ENCODE results near the gene PLPP2. TPM values are rescaled to one million over a fixed set of nuclear protein-coding genes. Genes with fewer than 3 reads are reported as not detected.

PLPP2 gene
- total RNA-seq (2021): 143 and 146 TPM in 2 replicates
- percentile 86 among the genes with signal in this experiment for Bru-seq, nascent RNA
- BruChase-seq, experiment 1, labeled RNA remaining after a 2-hour chase: percentile 87 among the genes with signal in this experiment
- percentile 94 among the genes with signal in this experiment for BruChase-seq, experiment 2, labeled RNA remaining after a 6-hour chase
- long read RNA-seq, full-length matches to known transcripts: 221 of 243 reads
- long read RNA-seq, partial matches to known transcripts: 18 of 243 reads
- long read RNA-seq, other reads (novel, unspliced or antisense): 4 of 243 reads

DNA sequence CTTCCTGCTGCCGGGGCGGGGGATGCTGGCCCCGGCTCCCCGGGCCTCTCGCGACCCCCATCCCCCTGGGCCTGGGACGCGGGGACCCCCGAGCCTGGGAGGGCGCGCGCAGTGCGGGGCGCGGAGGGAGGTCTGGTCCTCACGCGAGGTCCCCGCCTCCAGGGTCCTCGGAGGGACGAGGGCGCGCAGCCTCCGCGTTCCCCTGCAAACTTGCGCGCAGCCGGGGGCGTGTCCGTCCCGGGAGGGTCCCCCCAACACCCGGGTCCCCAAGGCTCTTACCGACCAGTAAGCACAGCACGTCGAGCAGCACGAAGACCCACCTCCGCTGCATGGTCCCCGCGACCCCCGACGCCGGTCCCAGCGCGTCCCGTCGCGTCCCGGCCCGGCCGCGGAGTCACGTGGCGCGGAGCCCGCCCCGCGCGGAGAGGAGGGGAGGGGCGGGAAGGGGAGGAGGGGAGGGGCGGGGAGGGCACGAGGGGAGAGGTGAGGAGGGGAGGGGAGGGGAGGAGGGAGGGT, at the start of gene PLPP2:
Gene PLPP2, minus strand, starts transcription at position 398 of the 516 bp plus-strand sequence. Its CDS starts 67 bp downstream, at position 331.
- intact Hi-C loops (cut with micrococcal nuclease; ENCODE audit: unreplicated experiment): loop anchor here (2.0 kb wide), 2 partner anchors 198 to 216 kb away; partner anchors contain the start of gene TPGS1
- Histone ChIP-seq H3K4me1 (replicated peaks; ENCODE audit: insufficient read depth) (peaks cover 13% of the 10 kb centered on the region), H2AFZ (peak within 1 kb of the TSS; percentile 80), H3K27me3 (ENCODE audit: insufficient read depth, low read depth) (no peaks in the 10 kb centered on the region), H3K4me2 (peak within 1 kb of the TSS; percentile 80), H3K9me3 (ENCODE audit: insufficient read depth, low read depth) (no peaks in the 10 kb centered on the region), H4K20me1 (ENCODE audit: insufficient read depth) (peaks cover 26% of the 10 kb centered on the region; the same call in 1 of the 2 replicates), H3K4me3 (peak within 1 kb of the TSS; percentile 69), H3K79me2 (ENCODE audit: low read depth) (peaks cover 32% of the 10 kb centered on the region), H3F3A (ENCODE audit: insufficient read depth, low read depth) (peaks cover 47% of the 10 kb centered on the region), H3K27ac (peak within 1 kb of the TSS; percentile 88), H3K36me3 (ENCODE audit: low read depth) (peaks cover 5% of the 10 kb centered on the region; the same call in 1 of the 2 replicates), H3K9me2 (ENCODE audit: insufficient read depth) (no peaks in the 10 kb centered on the region)
- peak in 1 of 2 experiments; percentile 54 for DNase-seq
- TF ChIP-seq CTCF (conservative IDR thresholded peaks at IDR 0.05): no peak
- no peak for TF ChIP-seq EZH2 (IDR thresholded peaks at IDR 0.05; ENCODE audit: low read depth)
- POLR2A ChIA-PET (ENCODE audit: unreplicated experiment): no interaction called here
- CTCF ChIA-PET: no interaction called here
- no TSS peak for BruUV-seq (replicated peaks)

DNA sequence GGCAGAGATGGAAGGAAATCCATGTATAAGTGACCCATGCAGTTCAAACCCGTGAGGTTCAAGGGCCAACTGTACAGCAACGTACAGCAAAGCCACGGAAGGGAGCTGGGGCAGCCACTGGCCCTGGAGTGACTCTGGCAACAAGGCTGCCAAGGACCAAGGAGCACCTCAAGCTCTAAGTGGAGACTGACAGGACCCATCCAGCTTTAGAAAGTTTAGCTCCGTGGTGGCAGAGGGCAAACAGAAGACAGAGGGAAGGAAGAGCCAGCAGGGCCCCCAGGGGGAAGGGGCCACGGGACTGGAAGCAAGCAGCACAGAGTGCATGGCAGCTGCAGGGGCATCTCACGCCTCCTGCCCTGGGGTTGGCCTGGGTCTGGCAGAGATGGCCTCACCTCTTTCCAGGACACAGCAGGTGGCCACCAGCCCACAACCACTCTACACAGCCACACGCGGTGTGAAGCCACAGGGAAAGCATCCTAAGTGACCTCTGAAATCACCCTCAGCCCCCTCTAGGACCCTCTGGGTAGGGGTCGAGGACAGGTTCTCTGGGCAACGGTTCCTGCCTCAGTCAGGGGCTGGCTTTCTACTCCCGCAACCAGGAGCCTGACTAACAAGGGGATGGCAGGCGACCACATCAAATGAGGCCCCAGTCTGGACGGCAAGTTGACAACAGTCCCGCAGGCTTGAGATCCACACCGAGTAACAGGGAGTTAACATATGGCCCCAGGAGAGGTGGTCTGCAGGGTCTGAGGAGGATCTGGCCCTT, 49.6 kb upstream of the PLPP2 start:
- no peak overlapping the region for H3K27ac ChIP-seq
- ChIA-PET POLR2A (ENCODE audit: unreplicated experiment) (no interaction called here), CTCF (no interaction called here)
- no TSS peak for BruUV-seq (replicated peaks)
- no peak overlapping the region for H3K4me3 ChIP-seq
- no peaks in the 10 kb centered on the region for H3K9me2 ChIP-seq (ENCODE audit: insufficient read depth)
- H3K4me1 ChIP-seq (replicated peaks; ENCODE audit: insufficient read depth): peaks cover 22% of the 10 kb centered on the region
- H3K79me2 ChIP-seq (ENCODE audit: low read depth): peaks cover 71% of the 10 kb centered on the region
- peaks cover 49% of the 10 kb centered on the region for H4K20me1 ChIP-seq (ENCODE audit: insufficient read depth)
- no peaks in the 10 kb centered on the region for H3K9me3 ChIP-seq (ENCODE audit: insufficient read depth, low read depth)
- H3K36me3 ChIP-seq (ENCODE audit: low read depth): peaks cover 13% of the 10 kb centered on the region; the same call in 1 of the 2 replicates
- no peak overlapping the region for H3K4me2 ChIP-seq
- H2AFZ ChIP-seq: no peak overlapping the region
- no peaks in the 10 kb centered on the region for H3F3A ChIP-seq (ENCODE audit: insufficient read depth, low read depth)
- intact Hi-C loops (cut with micrococcal nuclease; ENCODE audit: unreplicated experiment): no loop called here
- no peak for DNase-seq
- H3K27me3 ChIP-seq (ENCODE audit: insufficient read depth, low read depth): no peaks in the 10 kb centered on the region
- TF ChIP-seq CTCF (conservative IDR thresholded peaks at IDR 0.05) (no peak), EZH2 (IDR thresholded peaks at IDR 0.05; ENCODE audit: low read depth) (no peak)

- no peak overlapping the region for H2AFZ ChIP-seq
- H4K20me1 ChIP-seq (ENCODE audit: insufficient read depth): peaks cover 51% of the 10 kb centered on the region
- H3K9me2 ChIP-seq (ENCODE audit: insufficient read depth): no peaks in the 10 kb centered on the region
- peaks cover 22% of the 10 kb centered on the region for H3K4me1 ChIP-seq (replicated peaks; ENCODE audit: insufficient read depth)
- no peaks in the 10 kb centered on the region for H3K9me3 ChIP-seq (ENCODE audit: insufficient read depth, low read depth)
- no peak overlapping the region for H3K4me2 ChIP-seq
- CTCF ChIA-PET: no interaction called here
- H3K27me3 ChIP-seq (ENCODE audit: insufficient read depth, low read depth): no peaks in the 10 kb centered on the region
- TF ChIP-seq EZH2 (IDR thresholded peaks at IDR 0.05; ENCODE audit: low read depth): no peak
- no peak for TF ChIP-seq CTCF (conservative IDR thresholded peaks at IDR 0.05)
- peaks cover 71% of the 10 kb centered on the region for H3K79me2 ChIP-seq (ENCODE audit: low read depth)
- H3F3A ChIP-seq (ENCODE audit: insufficient read depth, low read depth): no peaks in the 10 kb centered on the region
- peaks cover 13% of the 10 kb centered on the region; the same call in 1 of the 2 replicates for H3K36me3 ChIP-seq (ENCODE audit: low read depth)
- POLR2A ChIA-PET (ENCODE audit: unreplicated experiment): no interaction called here
- no peak overlapping the region for H3K27ac ChIP-seq
- intact Hi-C loops (cut with micrococcal nuclease; ENCODE audit: unreplicated experiment): no loop called here
- no peak for DNase-seq
- H3K4me3 ChIP-seq: no peak overlapping the region
- no TSS peak for BruUV-seq (replicated peaks)
Measured at GRCh38 chr19:339262-339887, 48.2 kb upstream of the PLPP2 start.

All from PC-9 (cell line).